GM18505 (cell line): Measurements from ENCODE around the gene CCSER2.

Experiments used
- ATAC-seq: cut with Tn5 transposase; IDR thresholded peaks from one replicate; pipeline ENCODE4 v1.9.1; 2021; ENCODE audit not compliant: unreplicated experiment
- POLR2A ChIP-seq: IDR thresholded peaks from 4 replicates; pipeline ENCODE4 v1.6.1; 2011; ENCODE audit warnings: borderline replicate concordance; ENCODE audit not compliant: insufficient read depth, insufficient read length; ENCODE audit errors: extremely low read depth

CCSER2 gene

DNA sequence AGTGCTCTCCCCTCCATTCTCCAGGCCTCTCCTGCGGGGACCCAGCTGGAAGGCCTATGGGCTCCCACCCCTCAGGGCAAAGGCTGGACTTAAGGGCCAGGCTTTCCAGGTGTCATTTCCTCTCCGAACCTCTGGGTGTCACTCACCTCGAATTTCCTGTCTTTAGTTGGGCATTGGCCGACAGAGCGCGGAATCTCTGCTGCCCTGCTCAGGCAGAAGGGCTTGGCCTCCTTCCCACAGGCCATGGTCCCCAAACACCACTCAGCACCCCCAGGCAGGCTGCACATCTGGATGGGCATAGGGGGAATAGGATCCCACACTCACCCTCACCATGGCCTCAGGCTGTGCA, 212.9 kb downstream of the CCSER2 start:
- ATAC-seq, result no peak
- no peak for TF ChIP-seq POLR2A

DNA sequence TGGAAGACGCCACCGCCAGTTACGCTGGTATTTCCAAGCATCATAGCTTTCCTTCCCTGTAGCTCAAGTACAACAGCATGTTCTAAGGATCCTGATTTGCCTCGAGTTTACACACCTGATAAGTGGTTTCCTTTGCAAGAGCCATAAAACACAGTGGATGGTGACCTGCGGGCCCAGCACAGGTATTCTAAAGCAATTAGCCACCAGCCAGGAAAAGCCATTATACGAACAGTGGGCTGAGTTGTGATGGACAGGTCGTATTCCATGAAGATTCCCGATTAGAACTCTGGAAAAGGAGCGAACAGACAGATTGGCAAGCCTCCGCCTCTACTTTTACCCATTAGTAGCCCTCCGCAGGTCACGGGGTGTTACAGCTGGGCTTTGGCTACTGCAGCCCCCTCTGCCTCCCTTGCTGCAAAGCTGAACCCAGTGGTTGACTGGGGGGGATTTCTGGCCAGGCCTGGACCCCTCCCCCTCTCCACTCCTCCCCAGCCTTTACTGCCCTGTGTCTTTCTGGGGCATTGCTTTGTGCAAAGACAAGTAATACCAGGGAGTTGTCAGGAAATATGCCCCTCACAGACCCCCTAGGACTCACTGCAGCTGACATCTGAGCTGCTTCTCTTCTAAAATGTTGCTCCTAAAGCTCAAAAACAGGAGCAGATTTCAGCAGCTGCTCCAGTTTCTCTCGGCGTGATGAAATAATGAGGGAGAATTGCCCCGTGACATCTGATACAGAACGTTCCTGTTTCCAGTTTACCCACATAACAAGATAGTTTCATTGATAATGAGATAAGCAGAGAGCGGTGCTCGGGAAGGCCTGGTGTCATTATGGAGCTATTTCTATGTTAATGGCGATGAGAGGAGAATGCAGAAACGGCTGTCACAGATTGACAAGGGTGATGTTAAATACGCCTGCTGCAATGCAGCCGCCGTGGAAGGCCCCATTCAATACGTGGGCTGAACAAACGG, 214.4 kb downstream of the CCSER2 start:
- TF ChIP-seq POLR2A, result no peak
- ATAC-seq, result no peak

DNA sequence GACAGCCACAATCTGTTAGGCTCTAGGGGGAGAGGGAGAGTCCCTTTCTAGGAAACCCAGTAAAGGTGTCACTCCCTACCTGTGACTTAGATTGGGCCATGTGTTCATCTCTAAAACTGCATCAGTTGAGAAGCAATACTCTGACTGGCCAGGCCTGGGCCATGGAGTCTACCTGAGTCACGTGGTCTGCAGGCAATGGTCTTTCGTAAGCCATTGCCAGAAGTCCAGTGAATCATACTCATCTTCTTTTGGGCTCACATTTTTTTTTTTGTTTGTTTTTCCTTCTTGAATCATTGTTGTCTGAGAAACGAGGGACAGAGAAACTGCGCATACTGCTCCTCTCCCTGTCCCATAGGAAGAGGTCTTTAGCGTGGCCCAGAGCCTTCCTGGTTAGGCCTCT, 215.6 kb downstream of the CCSER2 start:
- TF ChIP-seq POLR2A, result no peak
- no peak for ATAC-seq

DNA sequence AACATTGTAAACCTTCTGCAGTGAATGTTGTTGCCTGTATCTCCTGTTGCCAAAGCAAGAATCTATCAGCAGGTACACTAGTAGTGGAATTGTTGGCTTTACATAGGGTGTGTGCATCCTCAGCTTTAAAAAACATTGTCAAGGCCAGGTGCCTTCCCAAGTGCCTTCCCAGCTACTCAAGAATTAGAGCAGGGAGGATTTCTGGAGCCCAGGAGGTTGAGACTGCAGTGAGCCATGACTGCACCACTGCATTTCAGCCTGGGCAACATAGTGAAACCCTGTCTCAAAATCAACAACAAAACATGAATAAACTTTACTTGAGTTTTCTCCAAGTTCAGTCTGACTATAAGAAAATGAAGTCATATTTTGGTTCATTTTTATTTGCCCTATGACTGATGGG, 217.3 kb downstream of the CCSER2 start:
- no peak for TF ChIP-seq POLR2A
- no peak for ATAC-seq

DNA sequence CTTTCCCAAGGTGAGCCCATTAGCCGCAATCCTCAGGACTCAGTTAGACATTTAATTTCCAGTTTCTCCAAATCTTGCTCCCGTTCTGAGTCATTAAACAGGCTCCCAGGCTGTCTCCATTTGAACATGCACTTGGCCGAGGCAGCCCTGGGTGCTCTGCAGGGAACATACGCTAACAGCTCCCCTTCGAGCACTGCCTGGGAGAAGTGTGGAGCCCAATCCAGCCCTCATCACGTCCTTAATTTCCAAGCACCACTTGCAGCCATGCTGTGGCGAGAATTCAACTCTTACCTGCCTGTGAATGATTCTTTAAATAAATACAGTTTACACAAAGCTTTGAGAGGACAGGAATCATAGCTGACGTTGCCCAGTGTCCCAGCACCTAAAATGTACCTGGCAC, 218.2 kb downstream of the CCSER2 start:
- no peak for ATAC-seq
- TF ChIP-seq POLR2A, result no peak

DNA sequence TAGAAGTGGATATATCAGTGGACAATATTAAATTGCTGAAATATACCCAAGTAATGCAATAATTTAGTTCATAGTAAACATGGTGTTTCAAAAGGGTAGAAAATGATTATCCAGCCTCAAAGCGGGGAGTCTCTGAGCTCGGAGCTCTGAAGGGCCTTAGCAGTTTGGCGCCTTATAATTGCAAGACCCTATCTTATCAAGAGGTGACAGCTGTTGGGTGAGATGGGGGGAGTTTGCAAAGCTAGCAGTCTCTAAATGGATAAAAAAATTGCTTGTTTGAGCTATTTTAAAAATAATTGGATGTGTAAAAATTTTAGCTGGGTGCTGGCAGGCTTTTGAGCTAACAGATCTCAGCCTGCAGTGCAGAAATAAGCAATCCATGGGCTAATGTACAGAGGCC, 219.2 kb downstream of the CCSER2 start:
- no peak for TF ChIP-seq POLR2A
- no peak for ATAC-seq

DNA sequence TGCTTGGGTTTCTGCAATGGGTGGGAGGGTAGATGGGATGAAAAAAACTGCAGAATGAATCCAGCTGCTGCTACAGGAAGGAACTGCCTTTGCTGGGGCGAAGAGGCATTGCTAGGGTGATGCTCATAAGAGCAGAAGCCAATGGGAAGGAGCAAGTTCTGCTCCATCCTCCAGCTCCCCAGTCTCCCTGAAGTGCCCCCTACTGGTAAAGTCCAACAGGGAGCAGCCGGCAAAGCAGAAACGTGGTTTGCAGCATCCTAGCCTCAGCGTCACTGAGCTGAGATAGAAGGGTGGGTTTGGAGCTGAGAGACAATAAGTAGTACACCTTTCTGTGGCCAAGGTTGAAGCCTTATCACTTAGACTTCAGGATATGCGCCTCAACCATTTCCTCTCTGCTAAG, 220.5 kb downstream of the CCSER2 start:
- ATAC-seq, result no peak
- TF ChIP-seq POLR2A, result no peak

DNA sequence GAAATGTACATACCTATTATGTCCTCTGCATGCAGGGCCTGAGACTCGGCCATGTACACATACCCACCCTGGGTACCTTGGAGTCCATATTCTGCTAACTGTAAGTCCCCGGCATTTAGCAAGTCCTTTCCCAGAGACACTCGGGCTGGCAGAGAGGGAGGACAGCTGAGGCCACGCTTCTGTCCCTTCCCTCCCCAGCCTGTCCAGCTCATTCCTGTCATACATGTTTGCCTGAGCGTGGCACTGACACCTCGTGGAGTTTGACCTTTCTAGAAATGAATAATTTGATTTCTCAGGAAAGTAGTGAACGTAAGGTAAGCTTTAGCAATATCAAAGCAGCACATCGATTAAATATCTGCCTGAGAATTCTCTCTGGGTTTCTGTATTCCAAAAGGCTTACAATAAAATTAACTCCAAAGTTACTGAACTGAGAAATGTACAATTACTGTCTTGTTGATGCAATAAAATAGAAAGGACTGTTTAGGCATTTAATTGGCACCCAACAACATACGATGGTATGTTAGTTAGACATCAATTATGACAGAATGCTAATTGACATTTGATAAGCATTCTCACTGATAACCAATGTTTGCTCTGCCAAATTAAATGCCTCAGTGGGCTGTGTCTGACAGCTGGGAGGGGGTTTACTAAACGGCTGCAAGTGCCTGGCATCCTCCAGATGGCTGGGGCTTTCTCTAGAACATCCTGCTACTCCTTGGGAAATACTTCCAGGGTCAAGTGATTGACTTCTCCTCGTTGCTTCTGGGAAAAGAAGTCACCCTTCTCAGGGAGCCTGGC, 221.2 kb downstream of the CCSER2 start:
- no peak for ATAC-seq
- TF ChIP-seq POLR2A, result no peak

DNA sequence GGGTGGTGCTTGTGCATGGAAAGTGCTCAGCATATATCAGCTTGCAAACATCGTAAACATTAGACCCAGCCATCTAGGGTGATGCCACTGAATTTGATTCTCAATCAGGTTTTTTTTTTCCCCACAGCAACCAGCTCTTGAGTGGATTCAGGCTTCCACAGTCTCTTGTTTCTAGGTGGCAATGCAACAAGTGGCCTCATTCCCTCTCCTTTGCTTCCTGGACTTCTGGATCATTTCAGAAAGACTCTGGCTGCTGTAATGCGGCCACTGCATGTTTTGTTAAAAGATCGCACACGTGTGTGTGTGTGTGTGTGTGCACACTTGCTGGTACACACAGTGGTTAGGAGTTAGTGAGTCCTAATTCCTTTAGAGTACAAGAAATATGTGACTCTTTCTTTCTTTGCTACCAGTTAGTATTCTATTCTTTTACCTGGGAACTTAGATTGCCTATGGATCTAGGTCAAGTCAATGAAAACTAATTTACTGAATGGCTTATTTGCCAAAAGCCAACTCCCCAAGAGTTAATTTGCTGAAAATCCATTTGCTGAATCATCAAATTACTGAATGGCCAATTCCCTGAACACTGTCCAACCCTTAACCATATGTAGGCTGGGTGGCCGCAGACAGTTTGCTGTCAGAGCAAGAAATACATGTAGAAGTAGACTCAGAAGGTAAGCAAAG, 222.5 kb downstream of the CCSER2 start:
- ATAC-seq, result no peak

DNA sequence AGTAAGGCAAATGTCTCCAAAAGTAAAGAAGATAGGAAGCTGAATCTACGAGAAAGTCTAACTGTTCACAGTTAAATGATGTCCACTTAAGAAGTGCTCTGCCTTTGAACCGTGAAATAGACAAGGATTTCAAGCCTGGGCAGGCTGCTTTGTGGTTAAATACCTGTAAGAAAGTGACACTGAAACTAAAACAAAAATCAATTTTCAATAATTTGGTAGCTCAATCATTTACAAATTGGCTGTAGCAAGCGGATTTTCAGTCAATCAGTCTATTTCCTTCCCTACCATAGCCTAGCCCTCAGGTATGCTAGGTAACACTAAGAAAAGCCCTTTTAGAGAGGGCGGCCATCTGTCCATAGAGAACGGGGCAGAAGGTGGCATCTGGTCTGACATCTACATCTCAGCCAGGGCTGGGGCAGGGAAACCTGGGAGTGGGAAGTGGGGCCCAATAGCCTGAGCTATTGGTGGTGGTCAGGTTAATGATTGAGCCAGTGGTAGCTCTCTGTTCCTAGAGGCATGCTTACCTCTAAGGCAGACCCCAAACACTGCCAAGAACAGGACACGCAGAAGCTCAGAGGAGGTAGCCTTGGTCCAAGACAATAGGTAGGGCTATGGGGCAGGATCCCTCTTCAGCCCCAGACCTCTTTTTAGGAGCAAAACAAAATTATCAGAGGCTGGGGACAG, 223.2 kb downstream of the CCSER2 start:
- ATAC-seq, result no peak
- TF ChIP-seq POLR2A, result no peak

More for the DNA sequence above, 222.5 kb downstream of the CCSER2 start:
- TF ChIP-seq POLR2A, result no peak

DNA sequence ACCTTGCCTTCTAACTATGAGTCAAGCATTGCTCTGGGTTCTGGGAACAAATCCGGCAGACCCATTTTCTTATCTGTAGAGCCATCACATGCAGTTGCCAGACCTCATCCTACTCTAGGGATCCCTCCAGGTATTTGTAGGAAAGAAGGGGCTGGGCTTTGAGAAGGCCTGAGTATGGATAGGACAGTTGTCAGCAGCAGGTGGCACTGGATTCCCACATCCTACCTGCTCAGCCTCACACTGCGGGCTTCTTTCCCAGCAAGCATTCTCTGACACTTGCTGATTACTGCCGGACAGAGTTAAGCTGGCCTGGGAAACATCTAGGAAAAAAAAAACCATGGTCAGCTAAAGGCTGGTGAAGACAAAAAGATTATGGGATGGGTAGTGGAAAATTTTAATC, 224.1 kb downstream of the CCSER2 start:
- TF ChIP-seq POLR2A, result no peak
- no peak for ATAC-seq

DNA sequence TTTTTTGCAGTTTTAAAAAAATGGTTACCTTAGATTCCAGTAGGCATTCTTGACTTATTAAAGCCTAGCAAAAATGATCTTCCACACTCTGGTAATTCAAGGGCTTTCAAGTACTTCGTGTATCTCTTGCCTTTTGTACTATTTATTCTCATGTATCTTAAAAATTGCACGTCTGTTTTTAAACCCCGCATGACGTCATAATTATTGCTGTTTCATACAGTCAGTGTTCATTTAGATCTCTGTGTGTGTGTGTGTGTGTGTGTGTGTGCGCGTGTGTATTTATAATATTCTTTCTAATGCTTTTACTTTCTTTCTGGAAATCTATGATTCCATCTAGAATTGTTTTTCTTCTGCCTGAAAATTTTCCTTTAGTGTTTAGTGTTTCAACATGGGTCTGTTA, 234.2 kb downstream of the CCSER2 start:
- ATAC-seq, result no peak
- TF ChIP-seq POLR2A, result no peak

DNA sequence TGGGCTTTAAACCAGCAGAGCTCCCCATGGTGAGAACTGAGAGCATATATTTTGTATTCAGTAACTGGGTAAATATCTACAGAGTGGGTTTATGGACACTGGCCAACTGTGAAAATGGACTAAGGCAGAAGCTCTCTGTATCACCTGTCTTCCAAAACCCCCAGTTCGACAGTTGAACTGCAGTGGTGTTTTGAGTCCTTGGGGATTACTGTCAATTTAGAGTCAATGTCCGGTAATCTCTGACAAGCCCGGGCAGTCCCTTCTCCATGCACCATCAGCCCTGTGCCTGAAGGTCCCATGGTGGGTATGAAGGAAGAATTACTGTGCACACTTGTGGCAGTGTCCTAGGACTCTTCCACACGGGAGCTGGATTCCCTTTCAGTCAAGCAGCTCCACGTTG, 235.0 kb downstream of the CCSER2 start:
- no peak for TF ChIP-seq POLR2A
- ATAC-seq, result peak; percentile 63

DNA sequence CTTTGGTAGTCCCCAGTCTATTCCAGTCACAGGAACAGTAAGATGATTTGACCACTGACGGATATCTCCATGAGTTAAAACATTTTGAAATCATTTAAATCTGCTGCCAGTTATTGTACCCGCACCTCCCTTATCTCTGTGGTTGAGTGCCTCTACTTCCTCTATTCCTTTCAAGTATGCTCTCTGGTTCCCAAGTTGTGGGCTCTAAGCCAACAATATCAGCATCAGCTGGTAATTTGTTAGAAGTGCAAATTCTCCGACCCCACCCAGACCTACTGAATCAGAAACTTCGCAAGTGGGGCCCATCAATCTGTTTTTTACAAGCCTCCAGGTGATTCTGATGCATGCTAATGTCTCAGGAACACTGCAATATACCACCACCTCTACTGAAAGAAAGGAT, 235.5 kb downstream of the CCSER2 start:
- peak; percentile 71 for ATAC-seq
- no peak for TF ChIP-seq POLR2A
